Kidney epithelial cell (primary cell): ENCODE results near the gene GNG4. TPM values are rescaled to one million over a fixed set of nuclear protein-coding genes. Genes with fewer than 3 reads are reported as not detected.

ENCODE experiments used
- DNase-seq: peaks from one replicate; pipeline ENCODE4 v3.0.0-alpha.2; 2010; ENCODE audit warnings: low read depth
- H3K27me3 ChIP-seq: 2 replicates; pipeline ENCODE4 v1.6.0; 2011; ENCODE audit warnings: low read length; ENCODE audit not compliant: control insufficient read depth, insufficient read depth
- H3K36me3 ChIP-seq: 2 replicates; pipeline ENCODE4 v1.5.1; 2011; ENCODE audit warnings: low read length; ENCODE audit not compliant: control insufficient read depth, insufficient read depth
- H3K4me3 ChIP-seq: 2 replicates; pipeline ENCODE4 v1.5.1; 2011; ENCODE audit warnings: low read depth, mild to moderate bottlenecking, control low read depth, low read length
- CTCF ChIP-seq: IDR thresholded peaks from 2 replicates; pipeline ENCODE4 v1.5.1; 2011; ENCODE audit warnings: mild to moderate bottlenecking, moderate library complexity, low read length, control low read depth, inconsistent platforms; ENCODE audit not compliant: insufficient read depth, poor library complexity, severe bottlenecking
- total RNA-seq: library from RNA; depleted of rRNA; stranded (reverse); fragments of >200 nt; gene quantifications from 2 replicates; pipeline ENCODE4 v1.2.3, GENCODE V29; 2015

GNG4 gene
- total RNA-seq, 1 donor from 2014 or later: 0.54 TPM

- no peak for TF ChIP-seq CTCF
- no peak for DNase-seq
- H3K27me3 ChIP-seq: no peaks in the 10 kb centered on the region
- H3K36me3 ChIP-seq: no peaks in the 10 kb centered on the region
- H3K4me3 ChIP-seq: no peak overlapping the region
Observed at GRCh38 chr1:235635938-235636662, 13.5 kb downstream of the GNG4 start.

- H3K4me3 ChIP-seq: no peak overlapping the region
- no peak for TF ChIP-seq CTCF
- DNase-seq: no peak
Observed at GRCh38 chr1:235632506-235633401, 16.8 kb downstream of the GNG4 start.

GRCh38 chr1:235631816-235632215 lies 17.8 kb downstream of the GNG4 start:
- DNase-seq: no peak
- no peaks in the 10 kb centered on the region for H3K27me3 ChIP-seq
- no peak for TF ChIP-seq CTCF
- no peak overlapping the region for H3K4me3 ChIP-seq
- H3K36me3 ChIP-seq: no peaks in the 10 kb centered on the region

More at GRCh38 chr1:235632506-235633401, 16.8 kb downstream of the GNG4 start:
- H3K36me3 ChIP-seq: no peaks in the 10 kb centered on the region
- H3K27me3 ChIP-seq: no peaks in the 10 kb centered on the region

- no peak for TF ChIP-seq CTCF
Observed at GRCh38 chr1:235628316-235629005, 21.1 kb downstream of the GNG4 start.

GRCh38 chr1:235625831-235626230 lies 23.8 kb downstream of the GNG4 start:
- TF ChIP-seq CTCF: no peak
- Histone ChIP-seq H3K36me3 (no peaks in the 10 kb centered on the region), H3K4me3 (no peak overlapping the region), H3K27me3 (no peaks in the 10 kb centered on the region)
- DNase-seq: no peak

More at GRCh38 chr1:235628316-235629005, 21.1 kb downstream of the GNG4 start:
- H3K4me3 ChIP-seq: no peak overlapping the region
- no peaks in the 10 kb centered on the region for H3K27me3 ChIP-seq
- DNase-seq: no peak
- no peaks in the 10 kb centered on the region for H3K36me3 ChIP-seq
